Neural cell (in vitro differentiated cells): ENCODE data around the gene CERS2. TPM values are rescaled to one million over a fixed set of nuclear protein-coding genes. Genes with fewer than 3 reads are reported as not detected.

Experiments used
- H2AFZ ChIP-seq: fragments of 200-600, 300-800 bp; sonication (generic), shearing (Covaris generic); 2 replicates; pipeline ENCODE4 v1.6.0; 2014; ENCODE audit warnings: low read depth, mild to moderate bottlenecking, antibody characterized with exemption, low read length, moderate library complexity
- H3F3A ChIP-seq: fragments of 200-600 bp; shearing (Covaris generic); 2 replicates; pipeline ENCODE4 v1.6.1; 2016; ENCODE audit warnings: mild to moderate bottlenecking, moderate library complexity, mixed read lengths, antibody characterized with exemption, low read length; ENCODE audit not compliant: insufficient read depth, poor library complexity, severe bottlenecking
- H3K27ac ChIP-seq: fragments of 200-600, 300-800 bp; sonication (generic), shearing (Covaris generic); 2 replicates; pipeline ENCODE4 v1.5.1; 2014; ENCODE audit warnings: mild to moderate bottlenecking, low read length, moderate library complexity
- H3K27me3 ChIP-seq: fragments of 300-800, 200-600 bp; sonication (generic), shearing (Covaris generic); 2 replicates; pipeline ENCODE4 v1.6.0; 2014; ENCODE audit warnings: mild to moderate bottlenecking, low read depth, low read length, moderate library complexity; ENCODE audit not compliant: insufficient read depth
- H3K36me3 ChIP-seq: fragments of 300-800, 200-600 bp; sonication (generic), shearing (Covaris generic); 2 replicates; pipeline ENCODE4 v1.5.1; 2014; ENCODE audit warnings: mild to moderate bottlenecking, antibody characterized with exemption, low read length, moderate library complexity; ENCODE audit not compliant: insufficient read depth
- H3K4me2 ChIP-seq: fragments of 300-800, 200-600 bp; sonication (generic), shearing (Covaris generic); 2 replicates; pipeline ENCODE4 v1.6.0; 2014; ENCODE audit warnings: mild to moderate bottlenecking, low read length
- H3K4me3 ChIP-seq: fragments of 300-800, 200-600 bp; sonication (generic), shearing (Covaris generic); 2 replicates; pipeline ENCODE4 v1.5.1; 2014; ENCODE audit warnings: mild to moderate bottlenecking, low read length, moderate library complexity
- H3K79me2 ChIP-seq: fragments of 200-600 bp; shearing (Covaris generic); replicated peaks from 2 replicates; pipeline ENCODE4 v1.6.0; 2014; ENCODE audit warnings: mild to moderate bottlenecking, low read length, moderate library complexity; ENCODE audit not compliant: insufficient read depth
- H3K9ac ChIP-seq: fragments of 300-800, 200-600 bp; sonication (generic), shearing (Covaris generic); 2 replicates; pipeline ENCODE4 v1.6.1; 2016; ENCODE audit warnings: mild to moderate bottlenecking, low read length, mixed read lengths
- H3K9me2 ChIP-seq: fragments of 200-600 bp; shearing (Covaris generic); 2 replicates; pipeline ENCODE4 v1.6.1; 2016; ENCODE audit warnings: mild to moderate bottlenecking, low read length, mixed read lengths; ENCODE audit not compliant: insufficient read depth
- H3K9me3 ChIP-seq: fragments of 200-600, 300-800 bp; sonication (generic), shearing (Covaris generic); 2 replicates; pipeline ENCODE4 v1.6.1; 2016; ENCODE audit warnings: mild to moderate bottlenecking, mixed run types, low read length, moderate library complexity, mixed read lengths
- H4K20me1 ChIP-seq: fragments of 200-600 bp; shearing (Covaris generic); 2 replicates; pipeline ENCODE4 v1.6.1; 2016; ENCODE audit warnings: mild to moderate bottlenecking, mixed run types; ENCODE audit not compliant: insufficient read depth
- EP300 ChIP-seq: fragments of 450-650 bp; conservative IDR thresholded peaks from 2 replicates; pipeline ENCODE4 v1.6.1; 2014; ENCODE audit warnings: antibody characterized with exemption, mild to moderate bottlenecking, moderate library complexity; ENCODE audit not compliant: poor library complexity, severe bottlenecking
- EZH2 ChIP-seq: fragments of 200-600, 300-800 bp; shearing (Covaris generic), sonication (generic); IDR thresholded peaks from 2 replicates; pipeline ENCODE4 v1.6.1; 2014; ENCODE audit warnings: antibody characterized with exemption, low read length, borderline replicate concordance, mild to moderate bottlenecking; ENCODE audit not compliant: insufficient read depth, poor library complexity, severe bottlenecking
- MXI1 ChIP-seq: fragments of 450-650 bp; conservative IDR thresholded peaks from 2 replicates; pipeline ENCODE4 v1.6.1; 2014; ENCODE audit warnings: antibody characterized with exemption, mild to moderate bottlenecking; ENCODE audit not compliant: poor library complexity, severe bottlenecking
- POLR2AphosphoS5 ChIP-seq: IDR thresholded peaks from 2 replicates; pipeline ENCODE4 v1.6.1; 2012
- RAD21 ChIP-seq: fragments of 450-650 bp; conservative IDR thresholded peaks from 2 replicates; pipeline ENCODE4 v1.6.1; 2014; ENCODE audit warnings: antibody characterized with exemption, mild to moderate bottlenecking, moderate library complexity
- SMC3 ChIP-seq: fragments of 450-650 bp; conservative IDR thresholded peaks from 2 replicates; pipeline ENCODE4 v1.6.1; 2014; ENCODE audit warnings: antibody characterized with exemption, mild to moderate bottlenecking, moderate library complexity; ENCODE audit not compliant: poor library complexity
- TAF1 ChIP-seq: IDR thresholded peaks from 2 replicates; pipeline ENCODE4 v1.6.1; 2012; ENCODE audit warnings: low read depth
- polyA plus RNA-seq: library from polyadenylated mRNA; depleted of rRNA; stranded (reverse); fragments of >200 nt; gene quantifications from 2 replicates; pipeline ENCODE4 v1.2.3, GENCODE V29; 2014
- TF ChIP-seq, protein P1 (sequence below): fragments of 450-650 bp; IDR thresholded peaks from 2 replicates; pipeline ENCODE4 v1.5.1; 2014; ENCODE audit warnings: antibody characterized with exemption, mild to moderate bottlenecking, moderate library complexity; ENCODE audit not compliant: poor library complexity, severe bottlenecking
- TF ChIP-seq, protein P2 (sequence below): IDR thresholded peaks from 2 replicates; pipeline ENCODE4 v1.6.1; 2012; ENCODE audit warnings: borderline replicate concordance

CERS2 gene
- polyA plus RNA-seq, 1 donor from 2014 or later = 39.1 TPM

DNA sequence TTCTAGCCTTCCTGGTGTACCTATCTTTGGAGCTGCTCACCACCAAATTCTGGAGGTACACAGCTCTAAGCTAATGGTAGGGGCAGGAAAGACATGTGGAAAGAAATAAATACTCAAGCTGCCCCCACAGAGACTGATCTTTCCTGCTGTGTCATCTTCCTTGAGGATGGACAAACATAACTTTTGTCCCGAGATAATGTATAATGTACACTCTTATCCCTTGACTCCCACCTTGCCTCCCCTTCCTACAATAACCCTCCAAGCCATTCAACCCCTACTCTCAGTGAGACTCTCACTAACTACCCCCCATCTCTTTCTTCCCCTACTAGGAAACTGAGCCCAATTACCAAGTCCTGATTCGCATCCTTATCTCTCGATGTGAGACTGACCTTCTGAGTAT is 19.6 kb upstream of the CERS2 start:
- Histone ChIP-seq H3K79me2 (no peaks in the 10 kb centered on the region), H3K9me3 (no peaks in the 10 kb centered on the region), H3K27me3 (no peaks in the 10 kb centered on the region), H2AFZ (no peak overlapping the region), H3K27ac (no peak overlapping the region), H4K20me1 (no peaks in the 10 kb centered on the region), H3K4me2 (no peak overlapping the region), H3K36me3 (no peaks in the 10 kb centered on the region), H3K9me2 (no peaks in the 10 kb centered on the region), H3K4me3 (no peak overlapping the region), H3K9ac (no peak overlapping the region), H3F3A (no peaks in the 10 kb centered on the region)
- no peak for TF ChIP-seq RAD21
- TF ChIP-seq, protein P1, sequence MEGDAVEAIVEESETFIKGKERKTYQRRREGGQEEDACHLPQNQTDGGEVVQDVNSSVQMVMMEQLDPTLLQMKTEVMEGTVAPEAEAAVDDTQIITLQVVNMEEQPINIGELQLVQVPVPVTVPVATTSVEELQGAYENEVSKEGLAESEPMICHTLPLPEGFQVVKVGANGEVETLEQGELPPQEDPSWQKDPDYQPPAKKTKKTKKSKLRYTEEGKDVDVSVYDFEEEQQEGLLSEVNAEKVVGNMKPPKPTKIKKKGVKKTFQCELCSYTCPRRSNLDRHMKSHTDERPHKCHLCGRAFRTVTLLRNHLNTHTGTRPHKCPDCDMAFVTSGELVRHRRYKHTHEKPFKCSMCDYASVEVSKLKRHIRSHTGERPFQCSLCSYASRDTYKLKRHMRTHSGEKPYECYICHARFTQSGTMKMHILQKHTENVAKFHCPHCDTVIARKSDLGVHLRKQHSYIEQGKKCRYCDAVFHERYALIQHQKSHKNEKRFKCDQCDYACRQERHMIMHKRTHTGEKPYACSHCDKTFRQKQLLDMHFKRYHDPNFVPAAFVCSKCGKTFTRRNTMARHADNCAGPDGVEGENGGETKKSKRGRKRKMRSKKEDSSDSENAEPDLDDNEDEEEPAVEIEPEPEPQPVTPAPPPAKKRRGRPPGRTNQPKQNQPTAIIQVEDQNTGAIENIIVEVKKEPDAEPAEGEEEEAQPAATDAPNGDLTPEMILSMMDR = no peak
- no peak for TF ChIP-seq EZH2
- no peak for TF ChIP-seq SMC3
- TF ChIP-seq, protein P2, sequence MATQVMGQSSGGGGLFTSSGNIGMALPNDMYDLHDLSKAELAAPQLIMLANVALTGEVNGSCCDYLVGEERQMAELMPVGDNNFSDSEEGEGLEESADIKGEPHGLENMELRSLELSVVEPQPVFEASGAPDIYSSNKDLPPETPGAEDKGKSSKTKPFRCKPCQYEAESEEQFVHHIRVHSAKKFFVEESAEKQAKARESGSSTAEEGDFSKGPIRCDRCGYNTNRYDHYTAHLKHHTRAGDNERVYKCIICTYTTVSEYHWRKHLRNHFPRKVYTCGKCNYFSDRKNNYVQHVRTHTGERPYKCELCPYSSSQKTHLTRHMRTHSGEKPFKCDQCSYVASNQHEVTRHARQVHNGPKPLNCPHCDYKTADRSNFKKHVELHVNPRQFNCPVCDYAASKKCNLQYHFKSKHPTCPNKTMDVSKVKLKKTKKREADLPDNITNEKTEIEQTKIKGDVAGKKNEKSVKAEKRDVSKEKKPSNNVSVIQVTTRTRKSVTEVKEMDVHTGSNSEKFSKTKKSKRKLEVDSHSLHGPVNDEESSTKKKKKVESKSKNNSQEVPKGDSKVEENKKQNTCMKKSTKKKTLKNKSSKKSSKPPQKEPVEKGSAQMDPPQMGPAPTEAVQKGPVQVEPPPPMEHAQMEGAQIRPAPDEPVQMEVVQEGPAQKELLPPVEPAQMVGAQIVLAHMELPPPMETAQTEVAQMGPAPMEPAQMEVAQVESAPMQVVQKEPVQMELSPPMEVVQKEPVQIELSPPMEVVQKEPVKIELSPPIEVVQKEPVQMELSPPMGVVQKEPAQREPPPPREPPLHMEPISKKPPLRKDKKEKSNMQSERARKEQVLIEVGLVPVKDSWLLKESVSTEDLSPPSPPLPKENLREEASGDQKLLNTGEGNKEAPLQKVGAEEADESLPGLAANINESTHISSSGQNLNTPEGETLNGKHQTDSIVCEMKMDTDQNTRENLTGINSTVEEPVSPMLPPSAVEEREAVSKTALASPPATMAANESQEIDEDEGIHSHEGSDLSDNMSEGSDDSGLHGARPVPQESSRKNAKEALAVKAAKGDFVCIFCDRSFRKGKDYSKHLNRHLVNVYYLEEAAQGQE = no peak

DNA sequence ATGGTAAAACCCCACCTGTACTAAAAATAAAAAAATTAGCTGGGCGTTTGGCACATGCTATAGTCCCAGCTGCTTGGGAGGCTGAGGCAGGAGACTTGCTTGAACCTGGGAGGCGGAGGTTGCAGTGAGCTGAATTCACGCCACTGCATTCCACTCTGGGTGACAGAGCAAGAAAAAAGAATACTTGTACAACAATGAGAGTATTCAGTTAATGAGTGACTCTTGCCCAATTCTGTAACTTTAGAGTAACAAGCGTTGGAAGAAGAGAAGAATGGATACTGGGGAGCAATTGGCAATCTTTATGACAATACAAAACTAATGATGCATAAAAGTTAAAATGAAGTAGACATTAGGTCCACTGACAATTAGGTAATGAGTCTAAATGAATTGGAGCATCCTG is 18.0 kb upstream of the CERS2 start:
- Histone ChIP-seq H3F3A (no peaks in the 10 kb centered on the region), H4K20me1 (no peaks in the 10 kb centered on the region), H3K4me2 (no peak overlapping the region), H3K27ac (no peak overlapping the region), H3K79me2 (no peaks in the 10 kb centered on the region), H3K4me3 (no peak overlapping the region), H3K9ac (no peak overlapping the region), H3K36me3 (no peaks in the 10 kb centered on the region), H3K27me3 (no peaks in the 10 kb centered on the region), H2AFZ (no peak overlapping the region), H3K9me3 (no peaks in the 10 kb centered on the region), H3K9me2 (no peaks in the 10 kb centered on the region)
- TF ChIP-seq EZH2 = no peak
- TF ChIP-seq TAF1 = no peak
- TF ChIP-seq, protein P1 = no peak
- no peak for TF ChIP-seq POLR2AphosphoS5
- TF ChIP-seq SMC3 = no peak
- TF ChIP-seq EP300 = no peak
- TF ChIP-seq MXI1 = no peak
- no peak for TF ChIP-seq RAD21
- TF ChIP-seq, protein P2 = no peak
